H1 (cell line): ENCODE data around the gene MXD1. TPM values are rescaled to one million over a fixed set of nuclear protein-coding genes. Genes with fewer than 3 reads are reported as not detected.

Experiments used
- CHD7 ChIP-seq: fragments of 300-600 bp; sonication (generic); IDR thresholded peaks from 2 replicates; pipeline ENCODE4 v1.7.1; 2012; ENCODE audit warnings: low read length, moderate library complexity, mild to moderate bottlenecking, inconsistent platforms; ENCODE audit not compliant: insufficient replicate concordance
- FOSL1 ChIP-seq: IDR thresholded peaks from 2 replicates; pipeline ENCODE4 v1.6.1; 2011; ENCODE audit warnings: mild to moderate bottlenecking, low read depth, low read length, moderate library complexity; ENCODE audit not compliant: insufficient read depth
- JUN ChIP-seq: IDR thresholded peaks from 2 replicates; pipeline ENCODE4 v1.6.1; 2011; ENCODE audit warnings: low read depth, mild to moderate bottlenecking, improper control_type of control experiment, low read length
- MAX ChIP-seq: IDR thresholded peaks from 2 replicates; pipeline ENCODE4 v1.6.1; 2012; ENCODE audit warnings: inconsistent platforms
- SIX5 ChIP-seq: IDR thresholded peaks from 2 replicates; pipeline ENCODE4 v1.6.1; 2011; ENCODE audit warnings: mild to moderate bottlenecking, low read depth, low read length
- polyA plus RNA-seq, 7 experiments: library from polyadenylated mRNA; depleted of rRNA in 3 of 7; stranded (reverse) in 5 of 7; unstranded in 2 of 7; fragments of >200 nt in 5 of 7; fragments of 200-250 nt in 2 of 7; gene quantifications; 1 replicate in 5 of 7; 2 replicates in 1 of 7; 4 replicates in 1 of 7; pipeline versions ENCODE4 v1.2.1 to v1.2.3, GENCODE V29; 2011 to 2013; ENCODE audit warnings: missing spikeins in 2 of 7, mixed read lengths in 2 of 7
- total RNA-seq: library from RNA; stranded (reverse); fragmentation: NEBNext Ultra II Directional; extraction: Animal tissue kit (Norgen Biotek cat#: 25700); gene quantifications from 2 replicates; pipeline ENCODE4 v1.2.1, GENCODE V29; 2021

The MXD1 gene
- total and polyA plus RNA-seq, 2 of the 8 experiments (the other 6 are each of a cell fraction or from before 2014, with no cell fraction given): 1.6 to 2.6 TPM

GRCh38 chr2:69917852-69918251, 2.9 kb downstream of the MXD1 start (continued):
- TF ChIP-seq JUN (no peak), CHD7 (no peak), FOSL1 (no peak), MAX (no peak), SIX5 (no peak)
- TF ChIP-seq, all 59 proteins: peak for 0
